ENCODE measurements around the gene LAMB3. TPM values are rescaled to one million over a fixed set of nuclear protein-coding genes. Genes with fewer than 3 reads are reported as not detected.
A peak's percentile ranks its signal among the peaks of the same experiment; 100 is the strongest.

Gene LAMB3
- total RNA-seq, 1 experiment from 2014 or later: 90.0 TPM

- intact Hi-C loops (cut with micrococcal nuclease; ENCODE audit: unreplicated experiment): no loop called here
- POLR2A ChIA-PET (ENCODE audit: unreplicated experiment): interaction anchor here (0.6 kb wide), 1 partner anchor 31 kb away, joined by 5 read pairs; no protein-coding TSS in a partner anchor
- Histone ChIP-seq H3K9me2 (ENCODE audit: insufficient read depth) (no peaks in the 10 kb centered on the region), H3K27ac (no peak overlapping the region), H3K4me1 (replicated peaks; ENCODE audit: insufficient read depth) (peaks cover 10% of the 10 kb centered on the region; the same call in 1 of the 2 replicates), H3K9me3 (ENCODE audit: insufficient read depth, low read depth) (no peaks in the 10 kb centered on the region), H3K79me2 (ENCODE audit: low read depth) (no peaks in the 10 kb centered on the region), H3K4me3 (no peak overlapping the region), H3K36me3 (ENCODE audit: low read depth) (no peaks in the 10 kb centered on the region), H4K20me1 (ENCODE audit: insufficient read depth) (no peaks in the 10 kb centered on the region), H3F3A (ENCODE audit: insufficient read depth, low read depth) (peaks cover 5% of the 10 kb centered on the region; the same call in 1 of the 2 replicates), H3K4me2 (no peak overlapping the region), H2AFZ (no peak overlapping the region), H3K27me3 (ENCODE audit: insufficient read depth, low read depth) (no peaks in the 10 kb centered on the region)
- TF ChIP-seq CTCF (conservative IDR thresholded peaks at IDR 0.05) (no peak), EZH2 (IDR thresholded peaks at IDR 0.05; ENCODE audit: low read depth) (no peak)
- DNase-seq: no peak
- CTCF ChIA-PET: interaction anchor here (0.6 kb wide), 1 partner anchor 38 kb away, joined by 3 read pairs; no protein-coding TSS in a partner anchor
- BruUV-seq (replicated peaks): no TSS peak
Measured at GRCh38 chr1:209607795-209608178, 44.4 kb downstream of the LAMB3 start.

GRCh38 chr1:209607102-209607794 lies 45.0 kb downstream of the LAMB3 start:
- H3K4me3 ChIP-seq: no peak overlapping the region
- no peak overlapping the region for H2AFZ ChIP-seq
- no peaks in the 10 kb centered on the region for H4K20me1 ChIP-seq (ENCODE audit: insufficient read depth)
- CTCF ChIA-PET: interaction anchor here (0.6 kb wide), 1 partner anchor 37 kb away, joined by 3 read pairs; no protein-coding TSS in a partner anchor
- H3K27me3 ChIP-seq (ENCODE audit: insufficient read depth, low read depth): no peaks in the 10 kb centered on the region
- no TSS peak for BruUV-seq (replicated peaks)
- H3K4me1 ChIP-seq (replicated peaks; ENCODE audit: insufficient read depth): peaks cover 10% of the 10 kb centered on the region; the same call in 1 of the 2 replicates
- POLR2A ChIA-PET (ENCODE audit: unreplicated experiment): interaction anchor here (0.6 kb wide), 1 partner anchor 32 kb away, joined by 5 read pairs; no protein-coding TSS in a partner anchor
- H3K79me2 ChIP-seq (ENCODE audit: low read depth): no peaks in the 10 kb centered on the region
- no peak overlapping the region for H3K27ac ChIP-seq
- no peaks in the 10 kb centered on the region for H3K9me2 ChIP-seq (ENCODE audit: insufficient read depth)
- intact Hi-C loops (cut with micrococcal nuclease; ENCODE audit: unreplicated experiment): no loop called here
- no peaks in the 10 kb centered on the region for H3K36me3 ChIP-seq (ENCODE audit: low read depth)
- DNase-seq: peak in 1 of 2 experiments; percentile 39
- H3K9me3 ChIP-seq (ENCODE audit: insufficient read depth, low read depth): no peaks in the 10 kb centered on the region
- peaks cover 5% of the 10 kb centered on the region; the same call in 1 of the 2 replicates for H3F3A ChIP-seq (ENCODE audit: insufficient read depth, low read depth)
- H3K4me2 ChIP-seq: no peak overlapping the region
- TF ChIP-seq CTCF (conservative IDR thresholded peaks at IDR 0.05): no peak
- TF ChIP-seq EZH2 (IDR thresholded peaks at IDR 0.05; ENCODE audit: low read depth): no peak

GRCh38 chr1:209603877-209604276 lies 48.3 kb downstream of the LAMB3 start:
- H3K9me3 ChIP-seq (ENCODE audit: insufficient read depth, low read depth): no peaks in the 10 kb centered on the region
- H4K20me1 ChIP-seq (ENCODE audit: insufficient read depth): no peaks in the 10 kb centered on the region
- H3K4me2 ChIP-seq: no peak overlapping the region
- CTCF ChIA-PET: no interaction called here
- no peaks in the 10 kb centered on the region for H3K9me2 ChIP-seq (ENCODE audit: insufficient read depth)
- H3K4me1 ChIP-seq (replicated peaks; ENCODE audit: insufficient read depth): peaks cover 10% of the 10 kb centered on the region; the same call in 1 of the 2 replicates
- BruUV-seq (replicated peaks): no TSS peak
- intact Hi-C loops (cut with micrococcal nuclease; ENCODE audit: unreplicated experiment): no loop called here
- TF ChIP-seq CTCF (conservative IDR thresholded peaks at IDR 0.05) (no peak), EZH2 (IDR thresholded peaks at IDR 0.05; ENCODE audit: low read depth) (no peak)
- POLR2A ChIA-PET (ENCODE audit: unreplicated experiment): no interaction called here
- H3F3A ChIP-seq (ENCODE audit: insufficient read depth, low read depth): peaks cover 5% of the 10 kb centered on the region; the same call in 1 of the 2 replicates
- no peak for DNase-seq
- H3K27me3 ChIP-seq (ENCODE audit: insufficient read depth, low read depth): no peaks in the 10 kb centered on the region
- no peak overlapping the region for H3K27ac ChIP-seq
- no peaks in the 10 kb centered on the region for H3K79me2 ChIP-seq (ENCODE audit: low read depth)
- no peaks in the 10 kb centered on the region for H3K36me3 ChIP-seq (ENCODE audit: low read depth)
- H2AFZ ChIP-seq: no peak overlapping the region
- H3K4me3 ChIP-seq: no peak overlapping the region

Data from PC-9 (cell line).